Measurements from ENCODE around the gene CA5A.

DNA sequence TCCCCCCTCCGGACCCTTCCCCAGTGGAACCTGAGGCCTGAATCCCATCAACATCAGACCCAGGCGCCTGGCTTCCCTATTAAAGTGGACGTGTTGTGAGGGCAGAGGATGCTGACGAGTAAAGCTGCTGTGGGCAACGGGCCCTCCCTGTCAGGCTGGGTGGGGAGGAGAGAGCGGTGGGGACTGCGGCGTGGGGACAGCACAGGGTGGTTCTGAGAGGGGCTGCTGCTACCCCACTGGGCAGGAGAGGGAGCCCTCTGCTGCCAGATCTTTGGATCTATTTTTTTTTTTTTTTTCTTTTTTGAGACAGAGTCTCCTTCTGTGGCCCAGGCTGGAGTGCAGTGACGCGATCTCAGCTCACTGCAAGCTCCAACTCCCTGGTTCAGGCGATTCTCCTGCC is 5.9 kb downstream of the CA5A start:
- TF ChIP-seq CTCF (IDR thresholded peaks at IDR 0.05) (no peak), POLR2A (IDR thresholded peaks at IDR 0.05) (no peak)

All from transverse colon (tissue), 3 donors.